PFSK-1 (cell line): ENCODE results near the gene BPIFB2.

Source experiments
- FOXP2 ChIP-seq: optimal IDR thresholded peaks from 2 replicates; pipeline ENCODE3; 2011; ENCODE audit warnings: borderline replicate concordance, control low read depth, inconsistent platforms; ENCODE audit not compliant: insufficient read depth; ENCODE audit errors: extremely low read length, extremely low read depth
- POLR2AphosphoS5 ChIP-seq: IDR thresholded peaks from 2 replicates; pipeline ENCODE4 v1.6.1; 2012; ENCODE audit warnings: low read depth, mild to moderate bottlenecking, control low read depth, low read length, moderate library complexity
- REST ChIP-seq, 2 experiments: IDR thresholded peaks; 2 replicates each; pipeline versions ENCODE4 v1.6.1 to v1.8.0; 2011 to 2012; ENCODE audit warnings: low read depth in 2 of 2, low read length in 2 of 2, control low read depth in 1 of 2, inconsistent platforms in 1 of 2, mild to moderate bottlenecking in 1 of 2, moderate library complexity in 1 of 2; ENCODE audit not compliant: insufficient read depth in 1 of 2
- SIN3A ChIP-seq: IDR thresholded peaks from 2 replicates; pipeline ENCODE4 v1.6.1; 2012; ENCODE audit warnings: mild to moderate bottlenecking, low read length, moderate library complexity, borderline replicate concordance; ENCODE audit not compliant: insufficient read depth
- TAF1 ChIP-seq: IDR thresholded peaks from 2 replicates; pipeline ENCODE4 v1.6.1; 2012; ENCODE audit warnings: low read length, control low read depth, borderline replicate concordance; ENCODE audit not compliant: insufficient read depth

The BPIFB2 gene

GRCh38 chr20:32991383-32991782, 16.1 kb upstream of the BPIFB2 start:
- TF ChIP-seq REST (IDR thresholded peaks at IDR 0.05; ENCODE audit: insufficient read depth in 1 of 2, low read depth in 2 of 2, low read length in 2 of 2), result no peak
- no peak for TF ChIP-seq FOXP2
- TF ChIP-seq POLR2AphosphoS5, result no peak
- TF ChIP-seq TAF1, result no peak
- TF ChIP-seq SIN3A, result no peak

- TF ChIP-seq FOXP2 (no peak), SIN3A (no peak), POLR2AphosphoS5 (no peak), TAF1 (no peak), REST (IDR thresholded peaks at IDR 0.05; ENCODE audit: insufficient read depth in 1 of 2, low read depth in 2 of 2, low read length in 2 of 2) (no peak)
These were observed 15.5 kb upstream of the BPIFB2 start for GRCh38 chr20:32991792-32992641.

GRCh38 chr20:32993496-32994050, 13.9 kb upstream of the BPIFB2 start:
- no peak for TF ChIP-seq REST (IDR thresholded peaks at IDR 0.05; ENCODE audit: insufficient read depth in 1 of 2, low read depth in 2 of 2, low read length in 2 of 2)
- TF ChIP-seq FOXP2, result no peak
- TF ChIP-seq TAF1, result no peak
- no peak for TF ChIP-seq POLR2AphosphoS5
- TF ChIP-seq SIN3A, result no peak

- no peak for TF ChIP-seq TAF1
- no peak for TF ChIP-seq SIN3A
- TF ChIP-seq POLR2AphosphoS5, result no peak
- TF ChIP-seq FOXP2, result no peak
- no peak for TF ChIP-seq REST (IDR thresholded peaks at IDR 0.05; ENCODE audit: insufficient read depth in 1 of 2, low read depth in 2 of 2, low read length in 2 of 2)
These were observed 11.7 kb upstream of the BPIFB2 start for GRCh38 chr20:32995802-32996201.
